DND-41 (cell line): ENCODE results near the gene CFHR1.
"Not testable (repeated sequence)": the region's sequence is repeated elsewhere in the genome, so short reads cannot be mapped to it uniquely, and the experiment has no call there.

Source experiments
- CTCF ChIP-seq: IDR thresholded peaks from 2 replicates; pipeline ENCODE4 v1.5.1; 2012; ENCODE audit warnings: borderline replicate concordance, low read length, moderate library complexity, mild to moderate bottlenecking; ENCODE audit not compliant: poor library complexity, severe bottlenecking; ENCODE audit errors: extremely low read depth
- EZH2 ChIP-seq: IDR thresholded peaks from 3 replicates; pipeline ENCODE4 v1.6.1; 2012; ENCODE audit warnings: borderline replicate concordance, low read depth, mild to moderate bottlenecking, moderate library complexity, low read length, inconsistent platforms; ENCODE audit not compliant: severe bottlenecking

DNA sequence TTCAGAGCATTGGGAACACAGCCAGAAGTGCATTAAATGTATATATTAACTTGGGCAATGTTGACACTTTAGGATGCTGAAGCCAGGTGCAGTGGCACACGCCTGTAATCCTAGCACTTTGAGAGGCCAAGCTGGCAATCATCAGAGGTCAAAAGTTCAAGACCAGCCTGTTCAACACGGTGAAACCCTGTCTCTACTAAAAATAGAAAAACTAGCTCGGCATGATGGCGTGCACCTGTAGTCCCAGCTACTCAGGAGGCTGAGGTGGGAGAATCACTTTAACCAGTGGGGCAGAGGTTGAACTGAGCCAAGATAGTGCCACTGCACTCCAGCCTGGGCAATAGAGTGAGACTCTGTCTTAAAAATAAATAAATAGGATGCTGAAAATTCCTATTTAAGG lies 25.4 kb upstream of the CFHR1 start:
- not testable (repeated sequence) for TF ChIP-seq CTCF, EZH2
